OCI-LY7 (cell line): Measurements from ENCODE around the gene SREK1. TPM values are rescaled to one million over a fixed set of nuclear protein-coding genes. Genes with fewer than 3 reads are reported as not detected.

Source experiments
- BruUV-seq: library from RNA; stranded (reverse); fragments of 400-500 nt; replicated peaks from 2 replicates; lab custom pipeline; 2021; lab: Mats Ljungman, UMichigan
- CTCF ChIA-PET: fragments of 300-600 bp; sonication (Branson Sonifier 250); formaldehyde crosslinking; loops from one replicate; lab custom pipeline; 2022; ENCODE audit warnings: antibody characterized with exemption; ENCODE audit not compliant: unreplicated experiment; lab: Charles Lee
- POLR2A ChIA-PET: fragments of 300-600 bp; sonication (Branson Sonifier 250); formaldehyde crosslinking; loops from one replicate; lab custom pipeline; 2022; ENCODE audit warnings: antibody characterized with exemption; lab: Charles Lee
- DNase-seq: peaks from one replicate; pipeline ENCODE4 v3.0.0-alpha.2; 2015; ENCODE audit warnings: low spot score
- H2AFZ ChIP-seq: fragments of 200-600 bp; sonication (generic), shearing (Covaris generic); 2 replicates; pipeline ENCODE4 v1.6.1; 2014; ENCODE audit warnings: mild to moderate bottlenecking, antibody characterized with exemption, low read length, moderate library complexity
- H3K27ac ChIP-seq: fragments of 200-600 bp; sonication (generic); 2 replicates; pipeline ENCODE4 v1.5.1; 2014; ENCODE audit warnings: mixed run types, low read depth, mild to moderate bottlenecking, moderate library complexity, low read length, inconsistent platforms; ENCODE audit not compliant: poor library complexity, severe bottlenecking
- H3K36me3 ChIP-seq: fragments of 200-600 bp; sonication (generic); 2 replicates; pipeline ENCODE4 v1.6.1; 2014; ENCODE audit warnings: mild to moderate bottlenecking, antibody characterized with exemption, low read length, moderate library complexity, mixed read lengths; ENCODE audit not compliant: insufficient read depth
- H3K4me1 ChIP-seq: fragments of 200-600 bp; sonication (generic); 2 replicates; pipeline ENCODE4 v1.5.1; 2014; ENCODE audit warnings: mild to moderate bottlenecking, low read length; ENCODE audit not compliant: insufficient read depth, poor library complexity, severe bottlenecking
- H3K4me2 ChIP-seq: fragments of 200-600 bp; sonication (generic); 2 replicates; pipeline ENCODE4 v1.6.1; 2014; ENCODE audit warnings: mild to moderate bottlenecking, low read length
- H3K4me3 ChIP-seq: fragments of 200-600 bp; sonication (generic); 2 replicates; pipeline ENCODE4 v1.5.1; 2014; ENCODE audit warnings: mild to moderate bottlenecking, low read depth, low read length; ENCODE audit not compliant: poor library complexity, severe bottlenecking
- H3K79me2 ChIP-seq: fragments of 200-600 bp; sonication (generic); 2 replicates; pipeline ENCODE4 v1.6.1; 2016; ENCODE audit warnings: low read depth, mild to moderate bottlenecking, low read length, moderate library complexity, mixed read lengths; ENCODE audit not compliant: insufficient read depth
- H3K9me2 ChIP-seq: fragments of 200-600 bp; sonication (generic); 2 replicates; pipeline ENCODE4 v1.6.1; 2016; ENCODE audit warnings: mild to moderate bottlenecking, low read length, mixed read lengths; ENCODE audit not compliant: insufficient read depth
- H3K9me3 ChIP-seq: fragments of 200-600 bp; sonication (generic); 2 replicates; pipeline ENCODE4 v1.6.1; 2014; ENCODE audit warnings: mild to moderate bottlenecking, mixed run types, low read length, mixed read lengths
- H4K20me1 ChIP-seq: fragments of 200-600 bp; sonication (generic); 2 replicates; pipeline ENCODE4 v1.6.1; 2014; ENCODE audit warnings: mild to moderate bottlenecking, antibody characterized with exemption, low read length, moderate library complexity, mixed read lengths; ENCODE audit not compliant: insufficient read depth
- CTCF ChIP-seq: fragments of 200-600 bp; sonication (generic); conservative IDR thresholded peaks from 2 replicates; pipeline ENCODE4 v1.5.1; 2014; ENCODE audit warnings: mild to moderate bottlenecking, antibody characterized with exemption, low read length, moderate library complexity, mixed read lengths
- EZH2phosphoT487 ChIP-seq: fragments of 200-600 bp; sonication (generic); IDR thresholded peaks from 2 replicates; pipeline ENCODE4 v1.6.1; 2018; ENCODE audit warnings: low read depth, borderline replicate concordance, mild to moderate bottlenecking, mixed run types, antibody characterized with exemption, low read length, moderate library complexity, mixed read lengths
- intact Hi-C: fragments of 100-400 bp; cut with micrococcal nuclease; formaldehyde crosslinking; loops from one replicate; pipeline ENCODE4 v1.10.0; 2022; ENCODE audit not compliant: unreplicated experiment
- total RNA-seq, 2 experiments: library from RNA; depleted of rRNA in 1 of 2; stranded (reverse); fragments of >200 nt in 1 of 2; shearing (Covaris generic) in 1 of 2; gene quantifications; 2 replicates each; pipeline ENCODE4 v1.2.3, GENCODE V29; 2014 to 2022

SREK1 gene
- total RNA-seq, 2 experiments from 2014 or later = 95.1 to 101 TPM

GRCh38 chr5:66143473-66144073 lies 527 bp upstream of the SREK1 start:
- TF ChIP-seq EZH2phosphoT487 = no peak
- no peak for TF ChIP-seq CTCF
- peaks cover 23% of the 10 kb centered on the region for H3K36me3 ChIP-seq
- no peaks in the 10 kb centered on the region for H3K9me2 ChIP-seq
- H3K27ac ChIP-seq = peak overlapping the region; percentile 82
- BruUV-seq = TSS peak; percentile 98
- peaks cover 21% of the 10 kb centered on the region for H3K4me1 ChIP-seq
- ChIA-PET POLR2A (interaction anchor here (1.0 kb wide), 3 partner anchors 15 to 214 kb away, joined by 3 to 4 read pairs (median 4); no protein-coding TSS in a partner anchor), CTCF (interaction anchor here (0.6 kb wide), 1 partner anchor 366 kb away, joined by 3 read pairs; no protein-coding TSS in a partner anchor)
- intact Hi-C loops = loop anchor here (1.0 to 10.0 kb wide), 4 partner anchors 218 to 1069 kb away; partner anchors contain the start of genes CENPK and PPWD1
- DNase-seq = no peak
- H3K9me3 ChIP-seq = no peaks in the 10 kb centered on the region
- H4K20me1 ChIP-seq = peaks cover 7% of the 10 kb centered on the region; the same call in 1 of the 2 replicates
- H2AFZ ChIP-seq = peak overlapping the region; percentile 73; the same call in 1 of the 2 replicates
- H3K79me2 ChIP-seq = peaks cover 39% of the 10 kb centered on the region
- H3K4me3 ChIP-seq = peak overlapping the region; percentile 76
- H3K4me2 ChIP-seq = peak overlapping the region; percentile 89

DNA sequence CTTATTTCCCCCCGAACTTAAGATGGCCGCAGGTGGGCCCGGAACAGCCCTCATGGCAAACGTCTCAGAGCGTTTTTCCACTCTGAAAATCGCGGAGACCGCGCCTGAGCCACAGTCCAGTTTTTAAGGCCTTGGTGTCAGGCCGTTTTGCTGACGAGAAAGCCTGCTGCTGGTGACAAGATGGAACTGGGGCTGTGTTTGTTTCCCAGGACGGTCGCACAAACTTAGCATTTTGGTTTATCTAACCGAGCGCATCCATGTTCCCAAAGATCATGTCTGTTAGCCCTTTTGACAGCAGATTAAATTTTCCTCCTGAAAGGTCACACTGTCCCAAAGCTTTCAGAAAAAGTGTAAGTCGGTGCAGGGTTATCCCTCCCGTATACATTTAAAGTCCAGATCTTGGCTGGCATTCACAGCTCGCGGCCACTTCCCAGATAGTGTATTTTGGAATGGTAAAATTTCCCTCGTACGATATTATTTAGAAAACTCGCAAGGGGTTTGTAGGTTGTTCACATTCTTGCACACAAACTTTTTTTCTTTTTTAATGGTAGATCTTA lies 812 bp downstream of the SREK1 start:
- peak overlapping the region; percentile 76 for H3K4me3 ChIP-seq
- no peaks in the 10 kb centered on the region for H3K9me2 ChIP-seq
- H3K27ac ChIP-seq = peak overlapping the region; percentile 82
- peaks cover 7% of the 10 kb centered on the region; the same call in 1 of the 2 replicates for H4K20me1 ChIP-seq
- no peaks in the 10 kb centered on the region for H3K9me3 ChIP-seq
- H3K36me3 ChIP-seq = peaks cover 37% of the 10 kb centered on the region
- POLR2A ChIA-PET = interaction anchor here (0.6 to 1.0 kb wide), 4 partner anchors 13 to 575 kb away, joined by 3 to 4 read pairs (median 4); no protein-coding TSS in a partner anchor
- peak overlapping the region; percentile 88 for H3K4me2 ChIP-seq
- intact Hi-C loops = loop anchor here (1.0 to 10.0 kb wide), 4 partner anchors 220 to 1070 kb away; partner anchors contain the start of genes CENPK and PPWD1
- DNase-seq = peak; percentile 86
- TF ChIP-seq CTCF = no peak
- no peak for TF ChIP-seq EZH2phosphoT487
- H2AFZ ChIP-seq = peak overlapping the region; percentile 73
- H3K79me2 ChIP-seq = peaks cover 53% of the 10 kb centered on the region
- CTCF ChIA-PET = interaction anchor here (0.7 kb wide), 1 partner anchor 88 kb away, joined by 3 read pairs; no protein-coding TSS in a partner anchor
- no TSS peak for BruUV-seq
- H3K4me1 ChIP-seq = peaks cover 21% of the 10 kb centered on the region
